ENCODE data around the gene MB21D2. TPM values are rescaled to one million over a fixed set of nuclear protein-coding genes. Genes with fewer than 3 reads are reported as not detected.

MB21D2 gene
- total and polyA plus RNA-seq, 2 experiments from 2014 or later: 8.1 to 35.9 TPM

DNA sequence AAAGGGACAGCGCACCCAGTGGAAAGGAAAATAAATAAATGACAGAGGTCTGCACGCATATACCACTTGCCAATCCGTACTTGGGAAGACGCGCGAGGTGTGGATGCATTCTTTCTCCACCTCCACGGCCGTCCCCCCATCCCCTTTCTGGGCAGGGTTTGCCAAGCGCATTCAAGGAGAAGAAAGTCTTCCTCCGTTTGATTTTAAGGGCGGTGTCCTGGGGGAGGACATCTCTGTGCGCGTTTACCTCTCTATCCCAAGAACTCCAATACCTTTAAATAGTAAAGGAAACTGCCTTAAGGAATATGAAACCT is 576 bp upstream of the MB21D2 start:
- Histone ChIP-seq H4K20me1 (replicated peaks; ENCODE audit: insufficient read depth) (peaks cover 7% of the 10 kb centered on the region; the same call in 1 of the 2 replicates), H3F3A (replicated peaks; ENCODE audit: low read depth) (peaks cover 15% of the 10 kb centered on the region), H2AFZ (no peak overlapping the region; the same call in 1 of the 2 replicates), H3K27ac (ENCODE audit: low read depth) (peak overlapping the region; percentile 90), H3K4me3 (peak overlapping the region; percentile 90), H3K27me3 (ENCODE audit: insufficient read depth) (no peaks in the 10 kb centered on the region), H3K9me2 (ENCODE audit: insufficient read depth) (no peaks in the 10 kb centered on the region), H3K79me2 (replicated peaks; ENCODE audit: insufficient read depth) (peaks cover 7% of the 10 kb centered on the region), H3K4me2 (peak overlapping the region; percentile 94), H3K36me3 (ENCODE audit: insufficient read depth) (no peaks in the 10 kb centered on the region), H3K4me1 (ENCODE audit: insufficient read depth) (peaks cover 63% of the 10 kb centered on the region)
- Mint-ChIP-seq H3K36me3 (ENCODE audit: low read depth) (no peaks in the 10 kb centered on the region; the same call in 2 of the 3 replicates), H3K27ac (peak overlapping the region; percentile 97), H3K27me3 (ENCODE audit: insufficient read depth, low read depth, poor library complexity) (peaks cover 15% of the 10 kb centered on the region), H3K4me3 (peak overlapping the region; percentile 96), H3K4me1 (peaks cover 62% of the 10 kb centered on the region), H3K9me3 (no peaks in the 10 kb centered on the region)
- DNase-seq (ENCODE audit: low spot score): no peak
- no peak for TF ChIP-seq CREB1 (CRISPR knock-in tag; IDR thresholded peaks at IDR 0.05; ENCODE audit: low read depth)
- TF ChIP-seq, protein P1, sequence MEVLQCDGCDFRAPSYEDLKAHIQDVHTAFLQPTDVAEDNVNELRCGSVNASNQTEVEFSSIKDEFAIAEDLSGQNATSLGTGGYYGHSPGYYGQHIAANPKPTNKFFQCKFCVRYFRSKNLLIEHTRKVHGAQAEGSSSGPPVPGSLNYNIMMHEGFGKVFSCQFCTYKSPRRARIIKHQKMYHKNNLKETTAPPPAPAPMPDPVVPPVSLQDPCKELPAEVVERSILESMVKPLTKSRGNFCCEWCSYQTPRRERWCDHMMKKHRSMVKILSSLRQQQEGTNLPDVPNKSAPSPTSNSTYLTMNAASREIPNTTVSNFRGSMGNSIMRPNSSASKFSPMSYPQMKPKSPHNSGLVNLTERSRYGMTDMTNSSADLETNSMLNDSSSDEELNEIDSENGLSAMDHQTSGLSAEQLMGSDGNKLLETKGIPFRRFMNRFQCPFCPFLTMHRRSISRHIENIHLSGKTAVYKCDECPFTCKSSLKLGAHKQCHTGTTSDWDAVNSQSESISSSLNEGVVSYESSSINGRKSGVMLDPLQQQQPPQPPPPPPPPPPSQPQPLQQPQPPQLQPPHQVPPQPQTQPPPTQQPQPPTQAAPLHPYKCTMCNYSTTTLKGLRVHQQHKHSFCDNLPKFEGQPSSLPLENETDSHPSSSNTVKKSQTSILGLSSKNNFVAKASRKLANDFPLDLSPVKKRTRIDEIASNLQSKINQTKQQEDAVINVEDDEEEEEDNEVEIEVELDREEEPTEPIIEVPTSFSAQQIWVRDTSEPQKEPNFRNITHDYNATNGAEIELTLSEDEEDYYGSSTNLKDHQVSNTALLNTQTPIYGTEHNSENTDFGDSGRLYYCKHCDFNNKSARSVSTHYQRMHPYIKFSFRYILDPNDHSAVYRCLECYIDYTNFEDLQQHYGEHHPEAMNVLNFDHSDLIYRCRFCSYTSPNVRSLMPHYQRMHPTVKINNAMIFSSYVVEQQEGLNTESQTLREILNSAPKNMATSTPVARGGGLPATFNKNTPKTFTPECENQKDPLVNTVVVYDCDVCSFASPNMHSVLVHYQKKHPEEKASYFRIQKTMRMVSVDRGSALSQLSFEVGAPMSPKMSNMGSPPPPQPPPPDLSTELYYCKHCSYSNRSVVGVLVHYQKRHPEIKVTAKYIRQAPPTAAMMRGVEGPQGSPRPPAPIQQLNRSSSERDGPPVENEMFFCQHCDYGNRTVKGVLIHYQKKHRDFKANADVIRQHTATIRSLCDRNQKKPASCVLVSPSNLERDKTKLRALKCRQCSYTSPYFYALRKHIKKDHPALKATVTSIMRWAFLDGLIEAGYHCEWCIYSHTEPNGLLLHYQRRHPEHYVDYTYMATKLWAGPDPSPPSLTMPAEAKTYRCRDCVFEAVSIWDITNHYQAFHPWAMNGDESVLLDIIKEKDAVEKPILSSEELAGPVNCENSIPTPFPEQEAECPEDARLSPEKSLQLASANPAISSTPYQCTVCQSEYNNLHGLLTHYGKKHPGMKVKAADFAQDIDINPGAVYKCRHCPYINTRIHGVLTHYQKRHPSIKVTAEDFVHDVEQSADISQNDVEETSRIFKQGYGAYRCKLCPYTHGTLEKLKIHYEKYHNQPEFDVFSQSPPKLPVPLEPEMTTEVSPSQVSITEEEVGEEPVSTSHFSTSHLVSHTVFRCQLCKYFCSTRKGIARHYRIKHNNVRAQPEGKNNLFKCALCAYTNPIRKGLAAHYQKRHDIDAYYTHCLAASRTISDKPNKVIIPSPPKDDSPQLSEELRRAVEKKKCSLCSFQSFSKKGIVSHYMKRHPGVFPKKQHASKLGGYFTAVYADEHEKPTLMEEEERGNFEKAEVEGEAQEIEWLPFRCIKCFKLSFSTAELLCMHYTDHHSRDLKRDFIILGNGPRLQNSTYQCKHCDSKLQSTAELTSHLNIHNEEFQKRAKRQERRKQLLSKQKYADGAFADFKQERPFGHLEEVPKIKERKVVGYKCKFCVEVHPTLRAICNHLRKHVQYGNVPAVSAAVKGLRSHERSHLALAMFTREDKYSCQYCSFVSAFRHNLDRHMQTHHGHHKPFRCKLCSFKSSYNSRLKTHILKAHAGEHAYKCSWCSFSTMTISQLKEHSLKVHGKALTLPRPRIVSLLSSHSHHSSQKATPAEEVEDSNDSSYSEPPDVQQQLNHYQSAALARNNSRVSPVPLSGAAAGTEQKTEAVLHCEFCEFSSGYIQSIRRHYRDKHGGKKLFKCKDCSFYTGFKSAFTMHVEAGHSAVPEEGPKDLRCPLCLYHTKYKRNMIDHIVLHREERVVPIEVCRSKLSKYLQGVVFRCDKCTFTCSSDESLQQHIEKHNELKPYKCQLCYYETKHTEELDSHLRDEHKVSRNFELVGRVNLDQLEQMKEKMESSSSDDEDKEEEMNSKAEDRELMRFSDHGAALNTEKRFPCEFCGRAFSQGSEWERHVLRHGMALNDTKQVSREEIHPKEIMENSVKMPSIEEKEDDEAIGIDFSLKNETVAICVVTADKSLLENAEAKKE (CRISPR knock-in tag; IDR thresholded peaks at IDR 0.05): no peak
- TF ChIP-seq, protein P2, sequence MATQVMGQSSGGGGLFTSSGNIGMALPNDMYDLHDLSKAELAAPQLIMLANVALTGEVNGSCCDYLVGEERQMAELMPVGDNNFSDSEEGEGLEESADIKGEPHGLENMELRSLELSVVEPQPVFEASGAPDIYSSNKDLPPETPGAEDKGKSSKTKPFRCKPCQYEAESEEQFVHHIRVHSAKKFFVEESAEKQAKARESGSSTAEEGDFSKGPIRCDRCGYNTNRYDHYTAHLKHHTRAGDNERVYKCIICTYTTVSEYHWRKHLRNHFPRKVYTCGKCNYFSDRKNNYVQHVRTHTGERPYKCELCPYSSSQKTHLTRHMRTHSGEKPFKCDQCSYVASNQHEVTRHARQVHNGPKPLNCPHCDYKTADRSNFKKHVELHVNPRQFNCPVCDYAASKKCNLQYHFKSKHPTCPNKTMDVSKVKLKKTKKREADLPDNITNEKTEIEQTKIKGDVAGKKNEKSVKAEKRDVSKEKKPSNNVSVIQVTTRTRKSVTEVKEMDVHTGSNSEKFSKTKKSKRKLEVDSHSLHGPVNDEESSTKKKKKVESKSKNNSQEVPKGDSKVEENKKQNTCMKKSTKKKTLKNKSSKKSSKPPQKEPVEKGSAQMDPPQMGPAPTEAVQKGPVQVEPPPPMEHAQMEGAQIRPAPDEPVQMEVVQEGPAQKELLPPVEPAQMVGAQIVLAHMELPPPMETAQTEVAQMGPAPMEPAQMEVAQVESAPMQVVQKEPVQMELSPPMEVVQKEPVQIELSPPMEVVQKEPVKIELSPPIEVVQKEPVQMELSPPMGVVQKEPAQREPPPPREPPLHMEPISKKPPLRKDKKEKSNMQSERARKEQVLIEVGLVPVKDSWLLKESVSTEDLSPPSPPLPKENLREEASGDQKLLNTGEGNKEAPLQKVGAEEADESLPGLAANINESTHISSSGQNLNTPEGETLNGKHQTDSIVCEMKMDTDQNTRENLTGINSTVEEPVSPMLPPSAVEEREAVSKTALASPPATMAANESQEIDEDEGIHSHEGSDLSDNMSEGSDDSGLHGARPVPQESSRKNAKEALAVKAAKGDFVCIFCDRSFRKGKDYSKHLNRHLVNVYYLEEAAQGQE (IDR thresholded peaks at IDR 0.05; ENCODE audit: unreplicated experiment): no peak
- no peak for TF ChIP-seq ZNF331 (CRISPR knock-in tag; IDR thresholded peaks at IDR 0.05; ENCODE audit: low read depth)
- no peak for TF ChIP-seq NANOG (IDR thresholded peaks at IDR 0.05; ENCODE audit: borderline replicate concordance)
- TF ChIP-seq JUNB (IDR thresholded peaks at IDR 0.05; ENCODE audit: unreplicated experiment): no peak
- no peak for TF ChIP-seq EZH2 (IDR thresholded peaks at IDR 0.05; ENCODE audit: low read depth, unreplicated experiment)
- TF ChIP-seq, protein P3, sequence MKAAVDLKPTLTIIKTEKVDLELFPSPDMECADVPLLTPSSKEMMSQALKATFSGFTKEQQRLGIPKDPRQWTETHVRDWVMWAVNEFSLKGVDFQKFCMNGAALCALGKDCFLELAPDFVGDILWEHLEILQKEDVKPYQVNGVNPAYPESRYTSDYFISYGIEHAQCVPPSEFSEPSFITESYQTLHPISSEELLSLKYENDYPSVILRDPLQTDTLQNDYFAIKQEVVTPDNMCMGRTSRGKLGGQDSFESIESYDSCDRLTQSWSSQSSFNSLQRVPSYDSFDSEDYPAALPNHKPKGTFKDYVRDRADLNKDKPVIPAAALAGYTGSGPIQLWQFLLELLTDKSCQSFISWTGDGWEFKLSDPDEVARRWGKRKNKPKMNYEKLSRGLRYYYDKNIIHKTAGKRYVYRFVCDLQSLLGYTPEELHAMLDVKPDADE (IDR thresholded peaks at IDR 0.05): no peak
- no peak for TF ChIP-seq ZNF114 (CRISPR knock-in tag; IDR thresholded peaks at IDR 0.05)
- TF ChIP-seq EZH2phosphoT487 (IDR thresholded peaks at IDR 0.05; ENCODE audit: unreplicated experiment): no peak
- TF ChIP-seq, protein P4, sequence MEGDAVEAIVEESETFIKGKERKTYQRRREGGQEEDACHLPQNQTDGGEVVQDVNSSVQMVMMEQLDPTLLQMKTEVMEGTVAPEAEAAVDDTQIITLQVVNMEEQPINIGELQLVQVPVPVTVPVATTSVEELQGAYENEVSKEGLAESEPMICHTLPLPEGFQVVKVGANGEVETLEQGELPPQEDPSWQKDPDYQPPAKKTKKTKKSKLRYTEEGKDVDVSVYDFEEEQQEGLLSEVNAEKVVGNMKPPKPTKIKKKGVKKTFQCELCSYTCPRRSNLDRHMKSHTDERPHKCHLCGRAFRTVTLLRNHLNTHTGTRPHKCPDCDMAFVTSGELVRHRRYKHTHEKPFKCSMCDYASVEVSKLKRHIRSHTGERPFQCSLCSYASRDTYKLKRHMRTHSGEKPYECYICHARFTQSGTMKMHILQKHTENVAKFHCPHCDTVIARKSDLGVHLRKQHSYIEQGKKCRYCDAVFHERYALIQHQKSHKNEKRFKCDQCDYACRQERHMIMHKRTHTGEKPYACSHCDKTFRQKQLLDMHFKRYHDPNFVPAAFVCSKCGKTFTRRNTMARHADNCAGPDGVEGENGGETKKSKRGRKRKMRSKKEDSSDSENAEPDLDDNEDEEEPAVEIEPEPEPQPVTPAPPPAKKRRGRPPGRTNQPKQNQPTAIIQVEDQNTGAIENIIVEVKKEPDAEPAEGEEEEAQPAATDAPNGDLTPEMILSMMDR (conservative IDR thresholded peaks at IDR 0.05; ENCODE audit: low read depth in 2 of 2): no peak
- no peak for ATAC-seq

All from GM23338 (cell line).